ENCODE measurements around the gene E2F2. TPM values are rescaled to one million over a fixed set of nuclear protein-coding genes. Genes with fewer than 3 reads are reported as not detected.

Gene E2F2
- total RNA-seq, 1 donor from 2014 or later = 0.72 TPM

DNA sequence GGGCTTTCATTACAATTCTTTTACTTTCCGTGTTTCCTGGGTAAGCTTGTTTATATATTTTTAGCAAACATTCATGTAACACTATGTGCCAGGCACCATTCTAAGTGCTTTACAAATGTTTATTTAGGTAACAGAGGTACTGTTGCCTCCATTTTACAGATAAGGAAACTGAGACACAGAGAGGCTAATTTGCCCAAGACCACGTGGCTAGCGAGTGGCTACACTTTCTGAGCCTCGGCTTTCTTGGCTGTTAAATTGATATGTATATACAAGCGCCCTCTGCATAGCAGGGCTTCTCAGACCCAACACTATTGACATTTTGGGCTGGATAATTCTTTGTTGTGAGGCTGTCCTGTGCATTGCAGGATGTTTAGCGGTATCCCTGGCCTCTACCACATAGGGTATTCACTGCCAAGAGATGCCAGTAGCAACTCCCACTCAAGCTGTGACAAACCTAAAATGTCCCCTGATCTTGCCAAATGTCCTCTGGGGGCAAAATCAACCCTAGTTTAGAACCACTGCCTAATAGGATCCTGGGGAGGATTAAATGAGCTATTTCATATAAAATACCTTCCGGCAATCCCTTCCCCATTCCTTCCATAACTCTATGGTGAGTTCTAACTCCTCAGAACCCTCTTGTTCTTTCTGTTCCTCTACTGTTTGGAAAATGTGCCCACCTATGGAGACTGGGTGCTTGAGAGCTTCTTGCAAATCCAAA lies 45.5 kb upstream of the E2F2 start:
- no peak for DNase-seq (ENCODE audit: low spot score)
- Mint-ChIP-seq H3K36me3 (ENCODE audit: low read depth) (no peaks in the 10 kb centered on the region), H3K4me3 (ENCODE audit: unreplicated experiment) (peak overlapping the region; percentile 68), H3K27ac (ENCODE audit: unreplicated experiment) (peak overlapping the region; percentile 99), H3K9me3 (ENCODE audit: low read depth) (peaks cover 6% of the 10 kb centered on the region), H3K4me1 (ENCODE audit: low read depth) (peaks cover 55% of the 10 kb centered on the region), H3K27me3 (ENCODE audit: low read depth) (no peaks in the 10 kb centered on the region)
- TF ChIP-seq, protein P1, sequence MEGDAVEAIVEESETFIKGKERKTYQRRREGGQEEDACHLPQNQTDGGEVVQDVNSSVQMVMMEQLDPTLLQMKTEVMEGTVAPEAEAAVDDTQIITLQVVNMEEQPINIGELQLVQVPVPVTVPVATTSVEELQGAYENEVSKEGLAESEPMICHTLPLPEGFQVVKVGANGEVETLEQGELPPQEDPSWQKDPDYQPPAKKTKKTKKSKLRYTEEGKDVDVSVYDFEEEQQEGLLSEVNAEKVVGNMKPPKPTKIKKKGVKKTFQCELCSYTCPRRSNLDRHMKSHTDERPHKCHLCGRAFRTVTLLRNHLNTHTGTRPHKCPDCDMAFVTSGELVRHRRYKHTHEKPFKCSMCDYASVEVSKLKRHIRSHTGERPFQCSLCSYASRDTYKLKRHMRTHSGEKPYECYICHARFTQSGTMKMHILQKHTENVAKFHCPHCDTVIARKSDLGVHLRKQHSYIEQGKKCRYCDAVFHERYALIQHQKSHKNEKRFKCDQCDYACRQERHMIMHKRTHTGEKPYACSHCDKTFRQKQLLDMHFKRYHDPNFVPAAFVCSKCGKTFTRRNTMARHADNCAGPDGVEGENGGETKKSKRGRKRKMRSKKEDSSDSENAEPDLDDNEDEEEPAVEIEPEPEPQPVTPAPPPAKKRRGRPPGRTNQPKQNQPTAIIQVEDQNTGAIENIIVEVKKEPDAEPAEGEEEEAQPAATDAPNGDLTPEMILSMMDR (IDR thresholded peaks at IDR 0.05) = peak; percentile 13

DNA sequence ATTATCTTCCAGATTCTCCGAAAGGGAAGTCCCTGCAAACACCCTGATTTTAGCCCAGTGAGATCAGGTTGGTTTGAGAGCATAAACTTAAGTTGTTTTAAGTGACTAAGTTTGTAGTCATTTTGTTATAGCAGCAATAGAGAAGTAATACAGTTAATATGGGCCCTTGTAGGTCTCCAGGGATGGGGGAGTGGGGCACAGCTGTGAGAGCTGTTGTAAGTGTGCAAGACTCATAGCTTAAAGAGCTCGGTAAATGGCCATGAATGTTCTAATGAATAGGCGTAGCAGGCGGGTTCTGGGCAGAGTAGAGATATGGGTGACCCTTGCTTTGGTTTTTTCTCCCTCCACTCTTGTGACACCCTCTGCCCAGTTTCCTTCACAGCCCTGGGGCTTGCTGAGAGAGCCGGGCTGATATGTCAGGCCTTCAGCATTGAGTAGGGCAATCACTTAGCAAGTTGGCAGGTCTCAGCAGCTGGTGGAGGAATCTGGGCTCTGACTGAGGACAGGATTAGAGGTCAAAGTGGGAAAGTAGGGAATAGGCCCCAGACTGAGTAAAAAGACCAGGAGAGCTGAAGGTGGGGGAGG lies 44.3 kb upstream of the E2F2 start:
- H3K4me1 Mint-ChIP-seq (ENCODE audit: low read depth) = peaks cover 53% of the 10 kb centered on the region
- no peaks in the 10 kb centered on the region for H3K27me3 Mint-ChIP-seq (ENCODE audit: low read depth)
- peak overlapping the region; percentile 78 for H3K27ac Mint-ChIP-seq (ENCODE audit: unreplicated experiment)
- TF ChIP-seq, protein P1 (IDR thresholded peaks at IDR 0.05) = no peak
- H3K36me3 Mint-ChIP-seq (ENCODE audit: low read depth) = no peaks in the 10 kb centered on the region
- peaks cover 6% of the 10 kb centered on the region for H3K9me3 Mint-ChIP-seq (ENCODE audit: low read depth)
- H3K4me3 Mint-ChIP-seq (ENCODE audit: unreplicated experiment) = no peak overlapping the region
- DNase-seq (ENCODE audit: low spot score) = no peak

DNA sequence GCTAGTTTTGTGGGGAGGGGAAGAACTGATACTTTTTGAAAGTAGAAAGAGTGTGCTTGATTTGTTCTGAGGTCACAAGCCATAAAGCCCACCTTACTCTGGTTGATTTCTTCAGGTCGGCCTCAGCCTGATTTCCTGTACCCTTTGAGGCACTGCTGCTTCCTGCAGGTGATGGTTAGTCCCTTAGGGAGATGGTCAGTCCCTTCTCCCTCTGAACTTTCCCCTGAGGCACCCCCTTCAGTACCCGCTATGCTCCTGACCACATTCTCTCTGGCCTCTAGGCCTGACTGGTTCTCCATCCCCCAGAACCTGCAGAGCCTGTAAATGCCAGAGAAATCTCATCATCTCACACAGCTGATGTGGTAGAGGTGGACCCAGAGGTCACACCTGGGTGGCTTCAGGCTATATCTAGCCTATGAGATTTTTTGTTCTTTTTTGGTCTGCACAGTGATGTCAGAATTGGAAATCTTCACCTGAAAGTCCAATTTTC lies 43.3 kb upstream of the E2F2 start:
- Mint-ChIP-seq H3K4me3 (ENCODE audit: unreplicated experiment) (no peak overlapping the region), H3K9me3 (ENCODE audit: low read depth) (peaks cover 6% of the 10 kb centered on the region), H3K4me1 (ENCODE audit: low read depth) (peaks cover 56% of the 10 kb centered on the region), H3K36me3 (ENCODE audit: low read depth) (no peaks in the 10 kb centered on the region), H3K27me3 (ENCODE audit: low read depth) (no peaks in the 10 kb centered on the region), H3K27ac (ENCODE audit: unreplicated experiment) (no peak overlapping the region)
- DNase-seq (ENCODE audit: low spot score) = no peak
- TF ChIP-seq, protein P1 (IDR thresholded peaks at IDR 0.05) = no peak

DNA sequence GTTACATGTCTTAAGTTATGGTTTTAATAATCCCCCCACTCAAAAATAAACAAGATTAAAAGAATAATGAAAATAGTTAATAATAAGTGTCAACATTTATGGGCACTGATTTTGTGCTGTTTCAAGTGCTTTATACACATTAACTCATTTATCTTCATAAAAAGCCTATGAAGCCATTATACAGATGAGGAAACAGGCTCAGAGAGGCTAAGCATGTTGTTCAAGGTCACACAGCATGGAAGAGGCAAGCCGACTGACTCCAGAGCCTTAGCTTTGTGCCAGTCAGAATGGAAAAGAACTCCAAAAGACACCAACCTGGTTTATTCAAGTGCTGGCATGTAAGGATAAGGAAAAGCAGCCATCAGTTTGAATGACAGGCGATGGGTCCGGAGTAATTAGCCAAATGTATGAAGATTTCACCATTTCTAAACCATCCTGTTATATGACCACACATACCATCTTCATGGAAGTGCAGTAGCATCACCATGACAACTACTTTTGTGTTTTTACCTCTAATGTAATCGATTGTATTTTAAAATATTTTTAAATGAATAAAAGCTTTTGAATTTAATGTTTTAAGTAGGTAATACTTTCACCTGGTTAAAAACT lies 42.6 kb upstream of the E2F2 start:
- TF ChIP-seq, protein P1 (IDR thresholded peaks at IDR 0.05) = no peak

DNA sequence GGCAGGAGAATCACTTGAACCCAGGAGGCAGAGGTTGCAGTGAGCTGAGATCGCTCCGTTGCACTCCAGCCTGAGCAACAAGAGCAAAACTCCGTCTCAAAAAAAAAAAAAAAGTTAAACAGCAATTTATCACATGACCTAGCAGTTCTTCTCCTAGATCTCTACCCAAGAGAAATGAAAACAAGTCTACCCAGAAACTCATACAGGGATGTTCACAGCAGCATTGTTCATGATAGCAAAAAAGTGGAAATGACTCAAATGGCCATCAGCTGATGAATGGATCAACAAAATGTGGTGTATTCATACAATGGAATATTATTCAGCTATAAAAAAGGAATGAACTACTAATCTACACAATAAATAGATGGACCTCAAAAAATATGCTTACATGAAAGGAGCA lies 40.4 kb upstream of the E2F2 start:
- H3K4me1 Mint-ChIP-seq (ENCODE audit: low read depth) = peaks cover 44% of the 10 kb centered on the region
- no peaks in the 10 kb centered on the region for H3K36me3 Mint-ChIP-seq (ENCODE audit: low read depth)

More for the DNA sequence above, 42.6 kb upstream of the E2F2 start:
- no peaks in the 10 kb centered on the region for H3K36me3 Mint-ChIP-seq (ENCODE audit: low read depth)
- H3K4me3 Mint-ChIP-seq (ENCODE audit: unreplicated experiment) = no peak overlapping the region
- H3K9me3 Mint-ChIP-seq (ENCODE audit: low read depth) = peaks cover 6% of the 10 kb centered on the region
- no peaks in the 10 kb centered on the region for H3K27me3 Mint-ChIP-seq (ENCODE audit: low read depth)
- no peak overlapping the region for H3K27ac Mint-ChIP-seq (ENCODE audit: unreplicated experiment)
- H3K4me1 Mint-ChIP-seq (ENCODE audit: low read depth) = peaks cover 56% of the 10 kb centered on the region
- no peak for DNase-seq (ENCODE audit: low spot score)

More for the DNA sequence above, 40.4 kb upstream of the E2F2 start:
- no peak for DNase-seq (ENCODE audit: low spot score)
- no peak overlapping the region for H3K4me3 Mint-ChIP-seq (ENCODE audit: unreplicated experiment)
- TF ChIP-seq, protein P1 (IDR thresholded peaks at IDR 0.05) = no peak
- no peak overlapping the region for H3K27ac Mint-ChIP-seq (ENCODE audit: unreplicated experiment)
- H3K9me3 Mint-ChIP-seq (ENCODE audit: low read depth) = peaks cover 6% of the 10 kb centered on the region
- no peaks in the 10 kb centered on the region for H3K27me3 Mint-ChIP-seq (ENCODE audit: low read depth)
